Testis (tissue), 3 donors: ENCODE measurements around the gene COQ2. TPM values are rescaled to one million over a fixed set of nuclear protein-coding genes. Genes with fewer than 3 reads are reported as not detected.

Source experiments
- DNase-seq: peaks from one replicate; pipeline ENCODE4 v3.0.0-alpha.2; 2019
- H3K27ac ChIP-seq, 2 donors: fragments of 200-600 bp; sonication (generic); one replicate each; pipeline ENCODE4 v1.5.1; 2019
- H3K27me3 ChIP-seq: fragments of 200-600 bp; sonication (generic); one replicate; pipeline ENCODE4 v1.5.1; 2019
- H3K36me3 ChIP-seq: fragments of 200-600 bp; sonication (generic); one replicate; pipeline ENCODE4 v1.5.1; 2017; ENCODE audit warnings: low read depth; ENCODE audit errors: missing control alignments
- H3K4me1 ChIP-seq: fragments of 200-600 bp; sonication (generic); one replicate; pipeline ENCODE4 v1.5.1; 2019
- H3K4me3 ChIP-seq, 2 donors: fragments of 200-600 bp; sonication (generic); one replicate each; pipeline ENCODE4 v1.5.1; 2017 to 2019
- H3K9me3 ChIP-seq: fragments of 200-600 bp; sonication (generic); one replicate; pipeline ENCODE4 v1.5.1; 2017
- POLR2A ChIP-seq: fragments of 450-650 bp; IDR thresholded peaks from one replicate; pipeline ENCODE4 v1.6.1; 2017; ENCODE audit warnings: antibody characterized with exemption, mild to moderate bottlenecking, moderate library complexity
- WGBS, 2 donors: methylation state at CpG; one replicate each; pipeline ENCODE4 v1.1.5; 2018; 5-methylcytosine and 5-hydroxymethylcytosine counted together
- intact Hi-C: fragments of 100-400 bp; cut with DNase I; formaldehyde crosslinking; loops from one replicate; pipeline ENCODE4 v1.15.1; 2023; ENCODE audit warnings: low total_unique reads
- polyA plus RNA-seq: library from polyadenylated mRNA; stranded (reverse); fragments of 350-450 nt; fragmentation: Illumina TruSeq; extraction: RNeasy Lipid Tissue Mini Kit (QIAGEN cat#74804); gene quantifications from one replicate; pipeline ENCODE4 v1.2.3, GENCODE V29; 2014; ENCODE audit warnings: low read depth, low replicate concordance; ENCODE audit not compliant: insufficient read depth
- small RNA-seq, 2 donors: library from RNA; depleted of rRNA; stranded (forward); fragments of <200 nt; gene quantifications; one replicate each; pipeline ENCODE3, GENCODE V24; 2016
- total RNA-seq, 2 donors: library from RNA; depleted of rRNA; stranded (reverse); fragments of >200 nt; gene quantifications; one replicate each; pipeline ENCODE4 v1.2.3, GENCODE V29; 2016
- TF ChIP-seq, protein P1 (sequence below), 3 experiments: fragments of 450-650 bp in 2 of 3; fragments of 200-600 bp in 1 of 3; sonication (generic) in 1 of 3; IDR thresholded peaks; one replicate each; pipeline ENCODE4 v1.5.1; 2016 to 2019; ENCODE audit warnings: antibody characterized with exemption in 3 of 3, mild to moderate bottlenecking in 2 of 3, moderate library complexity in 1 of 3

Gene COQ2
- total and polyA plus RNA-seq, 3 donors from 2014 or later, result 9.5 to 19.4 (median 18.8) TPM

GRCh38 chr4:83217721-83218522, 66.7 kb downstream of the COQ2 start:
- DNase-seq, result no peak
- Histone ChIP-seq H3K36me3 (no peaks in the 10 kb centered on the region), H3K4me3 (no peak overlapping the region), H3K27ac (no peak overlapping the region), H3K27me3 (no peaks in the 10 kb centered on the region), H3K9me3 (no peaks in the 10 kb centered on the region), H3K4me1 (no peaks in the 10 kb centered on the region)
- TF ChIP-seq, protein P1, sequence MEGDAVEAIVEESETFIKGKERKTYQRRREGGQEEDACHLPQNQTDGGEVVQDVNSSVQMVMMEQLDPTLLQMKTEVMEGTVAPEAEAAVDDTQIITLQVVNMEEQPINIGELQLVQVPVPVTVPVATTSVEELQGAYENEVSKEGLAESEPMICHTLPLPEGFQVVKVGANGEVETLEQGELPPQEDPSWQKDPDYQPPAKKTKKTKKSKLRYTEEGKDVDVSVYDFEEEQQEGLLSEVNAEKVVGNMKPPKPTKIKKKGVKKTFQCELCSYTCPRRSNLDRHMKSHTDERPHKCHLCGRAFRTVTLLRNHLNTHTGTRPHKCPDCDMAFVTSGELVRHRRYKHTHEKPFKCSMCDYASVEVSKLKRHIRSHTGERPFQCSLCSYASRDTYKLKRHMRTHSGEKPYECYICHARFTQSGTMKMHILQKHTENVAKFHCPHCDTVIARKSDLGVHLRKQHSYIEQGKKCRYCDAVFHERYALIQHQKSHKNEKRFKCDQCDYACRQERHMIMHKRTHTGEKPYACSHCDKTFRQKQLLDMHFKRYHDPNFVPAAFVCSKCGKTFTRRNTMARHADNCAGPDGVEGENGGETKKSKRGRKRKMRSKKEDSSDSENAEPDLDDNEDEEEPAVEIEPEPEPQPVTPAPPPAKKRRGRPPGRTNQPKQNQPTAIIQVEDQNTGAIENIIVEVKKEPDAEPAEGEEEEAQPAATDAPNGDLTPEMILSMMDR (IDR thresholded peaks at IDR 0.05), result no peak
- TF ChIP-seq POLR2A, result no peak
- 85 to 88% methylated on average over 8 of the region's 8 CpGs for WGBS, 2 donors
- intact Hi-C loops, result no loop called here

DNA sequence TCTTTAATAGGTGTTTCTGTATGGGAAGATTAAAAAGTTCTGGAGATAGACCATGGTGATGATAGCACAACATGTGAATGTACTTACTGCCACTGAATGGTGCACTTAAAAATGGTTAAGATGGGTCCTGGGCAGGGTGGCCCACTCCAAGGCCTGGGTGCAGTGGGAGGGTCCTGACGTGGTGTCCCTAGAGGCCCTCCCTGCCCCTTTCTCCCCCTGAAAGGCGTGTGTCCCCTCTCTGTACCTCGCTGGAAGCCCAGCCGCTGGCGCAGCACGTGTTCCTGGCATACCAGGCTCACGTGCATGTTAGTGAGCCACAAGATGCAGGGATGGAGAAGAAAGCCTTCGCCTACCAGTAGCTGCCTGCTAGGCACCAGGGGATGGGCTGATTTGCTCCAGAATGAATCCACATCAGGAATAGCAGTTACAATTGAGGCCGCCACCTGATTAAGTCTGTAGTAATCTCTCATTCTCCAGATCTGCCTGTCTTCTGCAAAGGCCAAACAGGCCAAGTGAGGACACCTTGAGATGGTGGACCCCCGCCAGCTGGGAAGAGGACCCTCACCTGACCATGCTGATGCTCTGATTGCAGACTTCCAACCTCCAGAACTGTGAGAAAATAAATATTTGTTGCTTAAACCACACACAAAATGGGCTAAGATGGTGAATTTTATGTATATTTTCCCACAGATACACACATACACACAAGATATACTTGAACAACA, 67.5 kb downstream of the COQ2 start:
- Histone ChIP-seq H3K36me3 (no peaks in the 10 kb centered on the region), H3K4me1 (no peaks in the 10 kb centered on the region), H3K4me3 (no peak overlapping the region), H3K9me3 (no peaks in the 10 kb centered on the region), H3K27me3 (no peaks in the 10 kb centered on the region), H3K27ac (no peak overlapping the region)
- no peak for DNase-seq
- 93 to 95% methylated on average over 10 of the region's 10 CpGs for WGBS, 2 donors
- intact Hi-C loops, result no loop called here
- TF ChIP-seq POLR2A, result no peak
- TF ChIP-seq, protein P1 (IDR thresholded peaks at IDR 0.05), result no peak

GRCh38 chr4:83214079-83214478, 70.5 kb downstream of the COQ2 start:
- H3K9me3 ChIP-seq, result no peaks in the 10 kb centered on the region
- H3K27ac ChIP-seq, result no peak overlapping the region
- H3K4me3 ChIP-seq, result no peak overlapping the region
- TF ChIP-seq, protein P1 (IDR thresholded peaks at IDR 0.05), result no peak
- no peak for TF ChIP-seq POLR2A
- no peak for DNase-seq
- no peaks in the 10 kb centered on the region for H3K36me3 ChIP-seq
- no peaks in the 10 kb centered on the region for H3K27me3 ChIP-seq
- H3K4me1 ChIP-seq, result no peaks in the 10 kb centered on the region
- intact Hi-C loops, result no loop called here

Small RNAs within 50 kb of the gene (small RNA-seq; reads per million reads assigned to genes)
- 0 reads per million in 2 donors for gene AC114781.3

Other genes with a start within 250 kb of the COQ2 start
- gene COPS4, start 249.6 kb downstream of the COQ2 start, total RNA-seq, result 100 to 1,000 TPM in 1 of 2 donors, 10 to 100 TPM in 1; 73.2 to 100 TPM
- gene COPS4, start 249.6 kb downstream of the COQ2 start, polyA plus RNA-seq, result 87.6 TPM
- gene PLAC8, start 170.1 kb downstream of the COQ2 start, total RNA-seq, result 1 to 10 TPM in 1 of 2 donors, under 1 TPM in 1; 0.55 to 1.3 TPM
- 2.0 TPM for gene PLAC8, start 170.1 kb downstream of the COQ2 start, polyA plus RNA-seq
- gene HPSE, start 50.0 kb upstream of the COQ2 start, total RNA-seq, result 1 to 10 TPM in 1 of 2 donors, under 1 TPM in 1; 0.79 to 2.3 TPM
- gene HPSE, start 50.0 kb upstream of the COQ2 start, polyA plus RNA-seq, result 2.0 TPM
- 10 to 100 TPM; 17.5 to 23.3 TPM for gene HELQ, start 171.0 kb upstream of the COQ2 start, total RNA-seq
- 11.8 TPM for gene HELQ, start 171.0 kb upstream of the COQ2 start, polyA plus RNA-seq
- gene MRPS18C, start 171.3 kb upstream of the COQ2 start, total RNA-seq, result 10 to 100 TPM; 15.6 to 19.4 TPM
- 50.3 TPM for gene MRPS18C, start 171.3 kb upstream of the COQ2 start, polyA plus RNA-seq
- 10 to 100 TPM; 22.7 to 30.7 TPM for gene ABRAXAS1, start 200.3 kb upstream of the COQ2 start, total RNA-seq
- 25.0 TPM for gene ABRAXAS1, start 200.3 kb upstream of the COQ2 start, polyA plus RNA-seq